DMS 273 (cell line): ENCODE data around the gene ERN2.
"Not testable (repeated sequence)": the region's sequence is repeated elsewhere in the genome, so short reads cannot be mapped to it uniquely, and the experiment has no call there.

Experiments used
- DNase-seq: peaks from one replicate; lab custom pipeline; 2025; ENCODE audit not compliant: unreplicated experiment; lab: John Stamatoyannopoulos, UW

The ERN2 gene

DNA sequence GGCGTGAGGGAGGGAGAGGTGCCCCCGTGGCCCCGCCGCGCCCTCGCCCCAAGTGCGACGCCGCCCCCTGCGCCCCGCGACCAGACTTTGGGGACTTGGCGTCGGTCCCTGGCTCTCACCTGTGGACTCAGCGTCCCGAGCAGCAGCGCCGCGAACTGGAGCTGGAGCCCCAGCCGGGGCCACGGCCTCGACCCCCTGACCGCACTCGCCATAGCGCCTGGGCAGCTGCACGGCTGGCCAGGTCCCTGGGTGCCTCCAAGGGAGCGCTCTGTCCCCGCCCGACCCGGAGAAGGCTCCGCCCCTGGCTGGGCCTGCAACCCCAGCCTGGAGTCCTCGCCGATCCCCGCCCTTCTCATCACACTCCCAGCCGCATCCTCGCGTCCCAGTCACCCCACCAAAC, at the start of gene ERN2:
Gene ERN2 (minus strand): TSS at position 247 of the 400 bp plus-strand sequence. CDS start 35 bp downstream, at position 212.
- no peak for DNase-seq

DNA sequence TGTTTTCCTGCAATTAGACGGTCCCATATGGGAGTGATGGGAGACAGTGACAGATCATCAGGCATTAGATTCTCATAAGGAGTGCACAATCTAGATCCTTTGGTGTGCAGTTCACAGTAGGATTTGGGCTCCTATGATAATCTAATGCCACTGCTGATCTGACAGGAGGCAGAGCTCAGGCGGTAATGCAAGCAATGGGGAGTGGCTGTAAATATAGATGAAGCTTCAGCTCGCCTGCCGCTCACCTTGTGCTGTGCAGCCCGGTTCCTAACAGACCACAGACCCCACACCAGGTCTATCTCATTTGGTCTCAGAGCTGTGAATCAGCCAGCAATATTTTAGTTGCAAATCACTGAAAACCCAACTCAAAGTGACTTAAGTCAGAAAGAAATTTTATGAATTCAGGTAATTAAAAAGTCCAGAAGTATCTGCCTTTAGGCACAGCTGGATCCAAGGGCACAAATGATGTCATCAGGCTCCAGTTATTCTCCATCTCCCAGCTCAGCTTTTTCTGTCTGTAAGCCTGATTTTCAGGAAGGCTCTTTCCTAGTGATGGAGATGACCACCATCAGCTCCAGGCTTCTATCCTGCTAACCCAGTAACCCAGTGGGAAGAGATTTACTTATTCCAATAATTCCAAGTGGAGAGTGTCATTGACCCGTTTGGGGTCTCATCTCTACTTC, 45.1 kb upstream of the ERN2 start:
- DNase-seq = no peak

DNA sequence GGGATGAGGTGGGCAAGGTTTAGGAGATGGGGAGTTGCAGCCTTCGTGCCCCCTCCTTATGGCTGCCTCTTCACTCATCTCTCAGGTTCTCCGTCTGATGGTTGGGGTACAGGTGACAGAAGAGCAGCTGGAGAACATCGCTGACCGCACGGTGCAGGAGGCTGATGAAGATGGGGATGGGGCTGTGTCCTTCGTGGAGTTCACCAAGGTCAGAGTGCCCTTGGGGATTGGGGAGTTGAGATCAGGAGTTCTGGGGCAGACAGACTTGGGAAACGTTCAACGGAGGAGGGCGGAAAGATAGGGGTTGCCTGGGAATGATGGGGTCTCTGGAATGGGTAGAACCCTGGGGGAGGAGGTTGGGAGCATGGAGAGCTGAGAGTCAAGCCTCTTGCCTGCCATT, 44.1 kb upstream of the ERN2 start:
- no peak for DNase-seq

DNA sequence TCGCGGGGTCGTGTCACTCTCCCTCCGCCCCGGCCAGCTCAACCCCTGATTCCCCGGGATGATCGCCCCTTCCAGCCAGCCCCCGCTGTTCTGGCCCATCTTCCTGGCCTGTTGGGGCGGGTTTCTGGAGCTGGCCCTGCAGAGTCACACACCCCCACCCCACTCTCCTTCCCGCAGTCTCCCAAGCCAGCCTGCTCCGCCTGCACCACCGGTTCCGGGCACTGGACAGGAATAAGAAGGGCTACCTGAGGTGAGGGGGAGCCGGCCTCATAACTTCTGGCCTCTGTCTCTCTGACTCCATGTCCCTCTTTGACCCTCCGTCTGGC, 42.4 kb upstream of the ERN2 start:
- no peak for DNase-seq

DNA sequence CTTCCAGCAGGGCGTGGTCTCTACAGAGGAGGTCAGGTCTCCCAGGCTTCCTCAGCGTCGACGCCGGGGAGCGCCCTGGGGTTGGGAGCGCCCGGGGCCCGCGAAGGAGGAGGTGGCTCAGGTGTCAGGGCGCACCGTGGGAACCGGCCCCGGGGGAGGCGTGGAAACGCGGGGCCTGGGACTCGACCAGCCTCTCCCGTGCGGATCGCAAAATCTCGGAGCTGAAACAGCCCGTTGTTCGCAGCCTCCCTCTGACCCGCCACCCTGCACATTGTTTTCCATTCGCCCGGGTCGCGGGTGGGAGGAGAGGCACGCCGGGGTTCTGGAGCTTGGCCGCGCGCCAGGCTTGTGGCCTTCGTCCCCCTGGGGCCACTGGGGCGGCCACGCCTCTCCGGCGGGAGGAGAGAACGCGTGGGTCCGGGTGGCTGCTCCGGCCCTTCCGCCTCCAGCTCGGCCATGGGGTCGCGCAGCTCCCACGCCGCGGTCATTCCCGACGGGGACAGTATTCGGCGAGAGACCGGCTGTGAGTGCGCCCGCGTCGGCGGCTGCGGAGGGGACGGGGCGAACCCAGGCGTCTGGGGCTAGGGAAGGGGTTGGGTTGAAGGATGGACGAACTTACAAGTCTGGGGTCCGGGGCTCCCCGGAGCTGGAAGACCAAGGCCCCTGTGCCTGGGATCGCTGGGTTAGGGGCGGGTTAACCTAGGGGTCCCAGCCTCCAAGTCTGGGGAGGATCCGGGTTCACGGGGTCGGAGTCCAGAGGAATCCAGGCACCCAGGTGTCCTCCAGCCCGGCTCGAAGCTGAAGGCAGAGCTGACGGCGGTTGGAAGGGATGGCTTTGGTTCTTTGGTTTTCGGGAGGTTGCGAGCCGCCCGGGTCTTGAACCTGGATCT, 41.8 kb upstream of the ERN2 start, which contains the start of gene CHP2:
Gene CHP2 (plus strand): TSS at position 433 of the 890 bp plus-strand sequence. CDS start 24 bp downstream, at position 457.
- no peak for DNase-seq

DNA sequence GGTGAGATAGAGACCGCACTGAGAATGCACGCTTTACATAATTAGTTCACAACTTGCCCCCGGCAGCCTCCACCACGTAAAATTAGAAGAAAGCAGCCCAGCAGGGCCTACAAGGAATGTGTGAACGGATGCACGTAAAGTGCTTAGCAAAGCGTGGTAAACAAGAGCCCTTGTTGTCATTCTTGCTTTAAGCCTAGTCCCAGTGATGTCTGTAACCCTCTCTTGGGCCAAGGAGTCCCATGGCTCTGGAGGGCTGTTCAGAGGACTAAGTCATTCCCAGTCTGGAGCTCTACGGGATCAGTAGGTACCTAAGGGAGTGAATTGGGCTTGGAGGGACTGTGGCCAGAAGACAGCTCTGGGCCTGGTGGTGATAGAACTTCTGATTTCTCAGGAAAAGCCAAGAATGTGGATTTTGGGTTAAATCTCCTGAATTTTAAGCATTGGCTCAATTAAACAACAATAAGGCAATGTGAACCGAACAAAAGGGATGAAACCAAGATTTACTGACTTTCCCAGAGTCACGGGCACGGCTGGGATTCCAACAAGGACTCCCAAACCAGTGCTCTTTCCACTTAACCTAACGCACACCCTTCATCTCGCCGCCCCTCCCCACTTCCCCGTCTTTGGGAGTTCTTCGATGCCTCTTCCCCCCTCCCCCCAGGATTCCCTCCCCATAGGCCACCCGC, 41.0 kb upstream of the ERN2 start:
- DNase-seq = no peak

DNA sequence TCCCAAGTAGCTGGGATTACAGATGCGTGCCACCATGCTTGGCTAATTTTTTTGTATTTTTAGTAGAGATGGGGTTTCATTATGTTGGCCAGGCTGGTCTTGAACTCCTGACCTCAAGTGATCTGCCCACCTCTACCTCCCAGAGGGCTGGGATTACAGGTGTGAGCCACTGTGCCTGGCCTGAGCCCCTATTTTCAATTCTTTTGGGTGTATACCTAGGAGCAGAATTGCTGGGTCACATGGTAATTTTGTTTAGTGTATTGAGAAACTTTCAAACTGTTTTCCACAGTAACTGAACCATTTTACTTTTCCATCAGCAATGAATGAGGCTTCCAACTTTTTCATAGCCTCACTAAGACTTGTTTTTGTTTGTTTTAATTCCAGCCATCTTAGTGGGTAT, 38.0 kb upstream of the ERN2 start:
- not testable (repeated sequence) for DNase-seq

DNA sequence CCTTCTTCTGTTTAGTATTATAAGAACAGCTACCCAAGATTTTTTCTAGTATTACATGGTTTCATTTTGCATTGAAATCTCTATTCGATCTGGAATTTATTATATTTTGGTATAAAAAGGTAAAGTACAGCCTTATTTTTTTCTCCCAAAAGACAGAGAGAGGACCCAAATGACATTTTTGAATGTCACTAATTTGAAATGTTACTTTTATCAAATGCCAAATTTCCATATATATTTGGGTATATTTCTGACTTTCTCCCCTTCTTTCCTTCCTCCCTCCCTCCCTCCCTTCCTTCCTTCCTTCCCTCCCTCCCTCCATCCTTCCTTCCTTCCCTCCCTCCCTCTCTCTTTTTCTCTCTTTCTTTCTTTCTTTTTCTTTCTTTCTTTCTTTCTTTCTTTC, 35.6 kb upstream of the ERN2 start:
- no peak for DNase-seq

DNA sequence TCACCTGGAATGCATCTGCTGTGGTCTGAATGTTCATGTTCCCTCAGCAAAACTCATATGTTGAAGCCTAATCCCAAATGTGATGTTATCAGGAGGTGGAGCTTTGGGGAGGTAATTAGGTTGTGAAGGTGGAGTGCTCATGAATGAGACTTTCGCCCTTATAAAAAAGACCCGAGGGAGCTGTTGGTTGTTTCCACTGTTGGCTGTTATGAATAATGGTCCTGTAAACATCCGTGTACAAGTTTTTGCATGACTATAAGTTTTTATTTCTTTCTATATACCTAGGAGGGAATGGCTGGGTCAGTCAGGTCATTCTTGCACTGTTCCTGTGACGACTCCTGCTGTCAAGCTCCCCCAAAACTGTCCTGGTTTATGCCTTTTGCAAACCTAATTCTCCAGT, 32.2 kb upstream of the ERN2 start:
- no peak for DNase-seq

DNA sequence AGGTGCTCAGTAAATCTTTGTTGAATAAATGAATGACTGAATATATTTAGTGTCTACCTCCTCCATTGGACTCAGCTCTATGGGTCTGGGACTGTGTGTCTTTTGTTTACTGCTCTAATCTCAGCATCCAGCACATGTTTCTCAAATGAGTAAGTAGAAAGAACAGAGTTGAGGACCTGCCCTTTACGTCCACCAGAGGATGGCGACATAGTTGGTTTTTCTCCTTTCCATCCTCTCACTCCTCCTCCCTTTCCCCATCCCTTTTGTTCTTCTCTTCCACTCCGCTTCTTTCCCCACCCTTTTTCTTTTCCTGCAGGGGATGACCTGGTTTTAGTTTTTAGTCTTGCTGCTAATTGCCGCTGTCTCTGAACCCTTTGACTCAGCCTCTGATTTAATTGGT, 29.7 kb upstream of the ERN2 start:
- DNase-seq = no peak

DNA sequence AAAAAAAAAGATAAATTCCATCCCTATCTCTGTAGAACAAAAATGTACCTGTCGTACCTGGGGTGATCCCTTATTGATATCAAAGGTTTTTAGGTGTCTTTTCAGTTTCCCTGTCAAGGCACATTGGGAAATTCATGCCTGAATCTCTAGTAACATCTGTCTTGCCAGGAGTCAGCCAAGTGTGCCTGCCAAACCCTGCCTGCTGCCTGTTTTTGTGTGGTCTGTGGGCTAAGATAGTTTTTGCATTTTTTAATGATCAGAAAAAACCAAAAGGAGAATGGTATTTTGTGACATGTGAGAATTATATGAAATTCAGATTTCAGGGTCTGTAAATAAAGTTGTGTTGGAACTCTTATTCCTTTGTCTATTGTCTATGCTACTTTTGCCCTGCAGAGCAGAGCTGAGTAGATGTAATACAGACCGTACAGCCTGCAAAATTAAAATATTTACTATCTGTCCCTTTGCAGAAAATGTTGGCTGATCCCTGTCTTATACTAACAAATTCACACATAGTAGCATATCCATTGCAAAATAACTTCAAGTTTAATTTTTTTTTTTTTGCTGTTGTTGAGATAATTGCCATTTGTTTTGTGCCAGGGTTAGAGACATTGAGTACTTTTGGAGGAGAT, 28.8 kb upstream of the ERN2 start:
- no peak for DNase-seq

DNA sequence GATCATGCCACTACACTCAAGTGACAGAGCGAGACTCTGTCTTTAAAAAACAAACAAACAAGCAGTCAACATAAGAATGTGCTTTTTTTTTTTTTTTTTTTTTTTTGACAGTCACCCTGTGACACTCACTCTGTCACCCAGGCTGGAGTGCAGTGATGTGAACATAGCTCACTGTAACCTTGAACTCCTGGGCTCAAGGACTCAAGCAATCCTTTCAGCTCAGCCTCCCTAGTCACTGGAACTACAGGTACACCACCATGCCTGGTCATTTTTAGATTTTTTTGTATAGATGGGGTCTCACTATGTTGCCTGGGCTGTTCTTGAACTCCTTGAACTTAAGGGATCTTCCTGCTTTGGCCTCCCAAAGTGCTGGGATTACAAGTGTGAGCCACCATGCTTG, 26.5 kb upstream of the ERN2 start:
- no peak for DNase-seq

DNA sequence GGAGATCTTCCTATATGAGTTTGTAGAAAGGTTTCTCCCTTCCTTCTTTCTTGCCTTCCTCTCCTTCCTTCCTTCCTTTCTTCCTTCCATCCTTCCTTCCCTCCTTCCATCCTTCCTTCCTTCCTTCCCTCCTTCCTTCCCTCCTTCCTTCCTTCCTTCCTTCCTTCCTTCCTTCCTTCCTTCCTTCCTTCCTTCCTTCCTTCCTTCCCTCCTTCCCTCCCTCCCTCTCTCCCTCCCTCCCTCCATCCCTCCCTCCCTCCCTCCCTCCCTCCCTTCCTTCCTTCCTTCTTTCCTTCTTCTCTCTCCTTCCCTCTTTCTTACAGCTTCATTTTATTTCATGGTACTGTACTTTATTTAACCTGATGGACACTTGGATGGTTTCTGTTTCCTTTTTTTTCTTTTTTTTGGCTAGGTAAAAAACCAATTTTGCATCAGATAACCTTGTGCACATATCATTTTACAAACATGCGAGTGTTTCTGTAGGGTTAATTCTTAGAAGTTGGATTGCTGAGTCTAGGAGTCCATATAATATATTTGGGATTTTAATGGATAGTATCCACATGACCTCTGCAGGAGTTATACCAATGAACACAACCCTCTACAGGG, 24.5 kb upstream of the ERN2 start:
- DNase-seq = not testable (repeated sequence)

DNA sequence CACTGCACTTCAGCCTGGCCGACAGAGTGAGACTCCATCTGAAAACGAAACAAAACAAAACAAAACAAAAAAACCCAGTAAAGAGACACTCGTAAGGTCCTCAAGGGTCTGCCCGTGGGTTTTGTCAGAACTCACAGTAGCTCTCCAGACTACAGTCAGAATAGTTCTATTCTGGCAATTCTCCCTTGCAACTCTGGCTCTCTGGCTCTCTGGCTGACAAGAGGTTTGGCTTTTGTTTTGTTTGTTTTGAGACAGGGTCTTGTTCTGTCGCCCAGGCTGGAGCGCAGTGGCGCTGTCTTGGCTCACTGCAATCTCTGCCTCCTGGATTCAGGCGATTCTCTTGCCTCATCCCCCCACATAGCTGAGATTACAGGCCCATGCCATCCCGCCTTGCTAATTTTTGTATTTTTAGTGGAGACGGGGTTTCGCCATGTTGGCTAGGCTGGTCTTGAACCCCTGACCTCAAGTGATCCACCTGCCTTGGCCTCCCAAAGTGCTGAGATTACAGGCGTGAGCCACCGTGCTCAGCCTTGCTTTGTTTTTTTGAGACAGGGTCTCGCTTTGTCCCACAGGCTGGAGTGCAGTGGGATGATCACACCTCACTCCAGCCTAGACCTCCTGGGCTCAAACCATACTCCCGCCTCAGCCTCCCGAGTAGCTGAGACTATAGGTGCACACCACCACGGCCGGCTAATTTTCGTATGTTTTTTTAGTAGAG, 21.3 kb upstream of the ERN2 start:
- DNase-seq = no peak

DNA sequence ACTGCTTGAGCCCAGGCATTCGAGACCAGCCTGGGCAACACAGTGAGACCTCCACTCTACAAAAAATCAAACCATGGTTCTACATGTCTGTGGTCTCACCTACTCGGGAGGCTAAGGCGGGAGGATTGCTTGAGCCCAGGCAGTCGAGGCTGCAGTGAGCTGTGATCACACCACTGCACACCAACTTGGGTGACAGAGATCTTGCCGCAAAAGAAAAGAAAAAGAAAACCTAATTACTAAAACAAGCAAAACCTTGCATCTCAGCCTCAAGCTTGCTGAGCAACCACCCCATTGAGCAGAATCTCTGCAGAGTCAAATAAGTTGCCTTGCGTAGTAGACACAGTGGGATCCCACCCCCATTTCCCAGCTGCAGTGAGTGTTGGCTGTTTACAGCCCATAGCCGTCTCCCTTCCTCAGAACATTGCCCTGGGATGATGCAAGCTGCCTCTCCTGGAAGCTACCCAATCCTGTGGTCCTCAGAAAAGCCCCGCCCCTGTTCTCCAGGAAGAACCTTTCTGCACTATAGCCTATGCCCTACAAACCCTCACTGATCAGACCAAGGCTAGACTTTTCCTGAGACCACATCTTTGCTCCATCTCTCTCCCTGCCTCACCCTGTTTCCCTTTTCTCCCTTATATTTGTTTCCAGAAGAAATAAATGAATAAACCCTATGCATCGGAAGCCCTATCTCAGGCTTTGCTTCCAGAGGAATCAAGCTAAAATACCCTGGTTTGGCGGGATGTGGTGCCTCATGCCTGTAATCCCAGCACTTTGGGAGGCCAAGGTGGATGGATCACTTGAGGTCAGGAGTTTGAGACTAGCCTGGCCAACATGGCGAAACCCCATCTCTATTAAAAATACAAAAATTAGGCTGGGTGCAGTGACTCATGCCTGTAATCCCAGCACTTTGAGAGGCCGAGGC, 16.7 kb upstream of the ERN2 start:
- DNase-seq = peak; percentile 54

DNA sequence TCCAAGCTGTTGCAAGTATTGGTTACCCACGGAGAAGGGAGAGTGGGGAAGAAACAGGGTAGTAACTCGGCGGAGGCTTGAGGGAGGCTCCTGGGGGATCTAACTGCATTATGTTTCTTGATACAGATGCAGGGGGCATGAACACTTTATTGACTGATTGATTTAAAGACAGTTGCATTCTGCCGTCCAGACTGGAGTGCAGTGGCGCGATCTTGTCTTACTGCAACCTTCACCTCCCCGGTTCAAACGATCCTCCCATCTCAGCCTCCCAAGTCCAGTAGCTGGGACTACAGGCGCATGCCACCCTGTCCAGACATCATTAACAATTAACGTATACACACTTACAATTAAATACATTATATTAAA, 15.1 kb upstream of the ERN2 start:
- no peak for DNase-seq

DNA sequence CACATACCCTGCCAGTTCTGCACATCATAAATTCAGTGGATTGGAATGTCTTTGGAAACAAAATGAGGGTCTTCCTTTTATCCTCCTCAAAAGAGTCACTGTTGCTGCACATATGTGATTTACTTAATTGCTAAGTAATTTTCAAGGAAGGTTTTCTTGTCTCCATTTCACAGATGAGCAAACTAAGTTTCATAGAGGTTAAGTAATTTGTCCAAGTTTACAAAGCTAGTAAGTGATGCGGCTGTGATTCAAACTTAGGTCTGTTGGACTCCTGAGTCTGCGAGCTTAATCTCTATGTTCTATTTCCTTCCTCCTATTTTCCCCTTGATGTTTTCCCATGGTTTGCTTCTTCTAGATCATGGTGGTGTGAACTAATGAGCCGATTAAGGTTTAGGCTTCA, 13.7 kb upstream of the ERN2 start:
- DNase-seq = no peak

DNA sequence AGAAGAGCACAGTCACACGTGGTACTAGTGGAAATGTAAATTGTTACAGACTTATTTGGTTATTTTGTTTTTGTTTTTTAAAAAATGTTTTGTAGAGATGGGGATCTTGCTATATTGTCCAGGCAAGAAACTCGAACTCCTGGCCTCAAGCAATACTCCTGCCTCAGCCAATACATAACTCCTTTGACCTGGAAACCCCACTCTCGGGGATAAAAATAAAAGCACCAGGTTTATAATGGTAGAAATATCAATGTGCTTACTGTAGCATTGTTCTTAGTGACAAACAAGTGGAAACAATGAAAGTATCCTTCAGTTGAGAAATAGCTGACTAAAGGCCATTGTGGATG, 11.7 kb upstream of the ERN2 start:
- DNase-seq = no peak

DNA sequence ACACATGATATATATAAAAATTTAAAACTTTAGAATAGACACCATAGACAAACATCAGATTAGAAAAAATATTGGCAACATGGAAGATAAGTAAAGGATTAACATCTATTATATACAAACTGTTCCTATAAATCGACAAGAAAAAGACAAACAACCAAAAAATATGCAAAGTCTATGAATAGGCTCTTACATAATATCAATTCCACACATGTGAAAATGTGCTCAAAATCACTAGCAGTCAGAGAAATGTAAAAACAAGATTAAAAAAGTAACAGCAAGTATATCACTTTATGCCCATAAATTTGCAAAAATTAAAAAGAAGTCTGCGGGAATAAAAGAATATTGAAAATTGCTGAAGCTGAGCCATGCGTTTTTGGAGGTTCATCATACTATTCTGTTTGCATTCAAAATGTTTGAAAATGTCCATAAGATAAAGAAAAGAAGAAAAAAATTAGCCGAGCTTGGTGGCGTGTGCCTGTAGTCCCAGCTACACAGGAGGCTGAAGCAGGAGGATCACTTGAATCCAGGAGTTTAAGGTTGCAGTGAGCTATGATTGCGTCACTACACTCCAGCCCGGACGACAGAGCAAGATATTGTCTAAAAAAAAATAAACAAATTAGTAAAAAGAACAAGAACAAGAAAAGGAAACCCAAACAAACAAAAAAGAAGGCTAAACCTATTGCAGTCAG, 11.2 kb upstream of the ERN2 start:
- no peak for DNase-seq
